Amniotic stem cell (primary cell): Measurements from ENCODE around the gene TSC22D1.
"Not testable (repeated sequence)": the region's sequence is repeated elsewhere in the genome, so short reads cannot be mapped to it uniquely, and the experiment has no call there.

ENCODE experiments used
- DNase-seq: peaks from one replicate; lab custom pipeline; 2025; lab: John Stamatoyannopoulos, UW

The TSC22D1 gene

GRCh38 chr13:44575741-44576350, at the start of gene TSC22D1:
TSS of gene TSC22D1 (minus strand) at chr13:44576330. CDS start at chr13:44576074, 256 bp downstream.
- DNase-seq = no peak

GRCh38 chr13:44622708-44623107, 46.6 kb upstream of the TSC22D1 start:
- DNase-seq = no peak

- DNase-seq = no peak
These were observed 46.1 kb upstream of the TSC22D1 start for GRCh38 chr13:44622261-44622660.

- no peak for DNase-seq
These were observed 43.9 kb upstream of the TSC22D1 start for GRCh38 chr13:44620057-44620456.

GRCh38 chr13:44619651-44620050, 43.5 kb upstream of the TSC22D1 start:
- DNase-seq = no peak

- DNase-seq = no peak
These were observed 42.2 kb upstream of the TSC22D1 start for GRCh38 chr13:44618326-44618725.

- DNase-seq = no peak
These were observed 41.5 kb upstream of the TSC22D1 start for GRCh38 chr13:44617648-44618047.

GRCh38 chr13:44609137-44609536, 33.0 kb upstream of the TSC22D1 start:
- DNase-seq = no peak

- DNase-seq = no peak
These were observed 29.6 kb upstream of the TSC22D1 start for GRCh38 chr13:44605721-44606120.

GRCh38 chr13:44605275-44605674, 29.1 kb upstream of the TSC22D1 start:
- no peak for DNase-seq

- DNase-seq = no peak
These were observed 25.5 kb upstream of the TSC22D1 start for GRCh38 chr13:44601586-44601985.

GRCh38 chr13:44593861-44594592, 17.9 kb upstream of the TSC22D1 start:
- not testable (repeated sequence) for DNase-seq

GRCh38 chr13:44592216-44592847, 16.2 kb upstream of the TSC22D1 start:
- no peak for DNase-seq

GRCh38 chr13:44591316-44591715, 15.2 kb upstream of the TSC22D1 start:
- no peak for DNase-seq

- DNase-seq = no peak
These were observed 7.0 kb upstream of the TSC22D1 start for GRCh38 chr13:44583137-44583536.

- no peak for DNase-seq
These were observed 1.9 kb upstream of the TSC22D1 start for GRCh38 chr13:44578067-44578400.

- peak; percentile 92 for DNase-seq
These were observed 1.3 kb upstream of the TSC22D1 start for GRCh38 chr13:44577236-44578066.

GRCh38 chr13:44576351-44577235, 463 bp upstream of the TSC22D1 start:
- DNase-seq = no peak

GRCh38 chr13:44575035-44575434, 1.1 kb downstream of the TSC22D1 start:
- DNase-seq = no peak

- no peak for DNase-seq
These were observed 1.7 kb downstream of the TSC22D1 start for GRCh38 chr13:44574466-44574855.

- no peak for DNase-seq
These were observed 2.2 kb downstream of the TSC22D1 start for GRCh38 chr13:44573790-44574465.
